C1 segment of cervical spinal cord (tissue), 14 donors: ENCODE measurements around the gene CLDN6.
"Not testable (repeated sequence)": the region's sequence is repeated elsewhere in the genome, so short reads cannot be mapped to it uniquely, and the experiment has no call there.

ENCODE experiments used
- DNase-seq, 14 donors: peaks; one replicate each; lab custom pipeline; 2025; lab: John Stamatoyannopoulos, UW

CLDN6 gene

GRCh38 chr16:3052571-3053329 lies 34.8 kb upstream of the CLDN6 start:
- not testable (repeated sequence) for DNase-seq

- no peak for DNase-seq
Observed at GRCh38 chr16:3051494-3051893, 33.5 kb upstream of the CLDN6 start.

- no peak for DNase-seq
Observed at GRCh38 chr16:3051009-3051408, 33.0 kb upstream of the CLDN6 start.

- no peak for DNase-seq
Observed at GRCh38 chr16:3050487-3050886, 32.5 kb upstream of the CLDN6 start.

- no peak for DNase-seq
Observed at GRCh38 chr16:3049921-3050481, 32.0 kb upstream of the CLDN6 start.

GRCh38 chr16:3047387-3047720 lies 29.4 kb upstream of the CLDN6 start:
- no peak for DNase-seq

- no peak for DNase-seq
Observed at GRCh38 chr16:3046641-3047386, 28.8 kb upstream of the CLDN6 start.

GRCh38 chr16:3045758-3046640 lies 28.0 kb upstream of the CLDN6 start, which contains the start of gene MMP25:
MMP25 (plus strand) TSS chr16:3046561; CDS start chr16:3046918, 357 bp downstream.
- DNase-seq, result no peak

- no peak for DNase-seq
Observed at GRCh38 chr16:3044708-3045107, 26.7 kb upstream of the CLDN6 start.

- DNase-seq, result no peak
Observed at GRCh38 chr16:3042376-3042775, 24.4 kb upstream of the CLDN6 start.

GRCh38 chr16:3038896-3039295 lies 20.9 kb upstream of the CLDN6 start:
- no peak for DNase-seq

- no peak for DNase-seq
Observed at GRCh38 chr16:3038256-3038655, 20.3 kb upstream of the CLDN6 start.

- no peak for DNase-seq
Observed at GRCh38 chr16:3036726-3037315, 18.8 kb upstream of the CLDN6 start, which contains the start of gene BICDL2. BICDL2 (minus strand) TSS chr16:3036944; CDS start chr16:3035496, 1,448 bp downstream.

GRCh38 chr16:3035972-3036725 lies 18.2 kb upstream of the CLDN6 start:
- DNase-seq, result no peak

- no peak for DNase-seq
Observed at GRCh38 chr16:3035289-3035971, 17.4 kb upstream of the CLDN6 start.

- DNase-seq, result no peak
Observed at GRCh38 chr16:3032624-3033023, 14.6 kb upstream of the CLDN6 start.

GRCh38 chr16:3030222-3031212 lies 12.5 kb upstream of the CLDN6 start:
- DNase-seq, result no peak

GRCh38 chr16:3029491-3030221 lies 11.7 kb upstream of the CLDN6 start:
- DNase-seq, result no peak
